Neural cell (in vitro differentiated cells): ENCODE results near the gene BDKRB1.

ENCODE experiments used
- POLR2AphosphoS5 ChIP-seq: IDR thresholded peaks from 2 replicates; pipeline ENCODE4 v1.6.1; 2012
- SMC3 ChIP-seq: fragments of 450-650 bp; conservative IDR thresholded peaks from 2 replicates; pipeline ENCODE4 v1.6.1; 2014; ENCODE audit warnings: antibody characterized with exemption, mild to moderate bottlenecking, moderate library complexity; ENCODE audit not compliant: poor library complexity
- TAF1 ChIP-seq: IDR thresholded peaks from 2 replicates; pipeline ENCODE4 v1.6.1; 2012; ENCODE audit warnings: low read depth
- TF ChIP-seq, protein P1 (sequence below): fragments of 450-650 bp; IDR thresholded peaks from 2 replicates; pipeline ENCODE4 v1.5.1; 2014; ENCODE audit warnings: antibody characterized with exemption, mild to moderate bottlenecking, moderate library complexity; ENCODE audit not compliant: poor library complexity, severe bottlenecking

- TF ChIP-seq SMC3 (no peak), POLR2AphosphoS5 (no peak), TAF1 (no peak)
- TF ChIP-seq, protein P1, sequence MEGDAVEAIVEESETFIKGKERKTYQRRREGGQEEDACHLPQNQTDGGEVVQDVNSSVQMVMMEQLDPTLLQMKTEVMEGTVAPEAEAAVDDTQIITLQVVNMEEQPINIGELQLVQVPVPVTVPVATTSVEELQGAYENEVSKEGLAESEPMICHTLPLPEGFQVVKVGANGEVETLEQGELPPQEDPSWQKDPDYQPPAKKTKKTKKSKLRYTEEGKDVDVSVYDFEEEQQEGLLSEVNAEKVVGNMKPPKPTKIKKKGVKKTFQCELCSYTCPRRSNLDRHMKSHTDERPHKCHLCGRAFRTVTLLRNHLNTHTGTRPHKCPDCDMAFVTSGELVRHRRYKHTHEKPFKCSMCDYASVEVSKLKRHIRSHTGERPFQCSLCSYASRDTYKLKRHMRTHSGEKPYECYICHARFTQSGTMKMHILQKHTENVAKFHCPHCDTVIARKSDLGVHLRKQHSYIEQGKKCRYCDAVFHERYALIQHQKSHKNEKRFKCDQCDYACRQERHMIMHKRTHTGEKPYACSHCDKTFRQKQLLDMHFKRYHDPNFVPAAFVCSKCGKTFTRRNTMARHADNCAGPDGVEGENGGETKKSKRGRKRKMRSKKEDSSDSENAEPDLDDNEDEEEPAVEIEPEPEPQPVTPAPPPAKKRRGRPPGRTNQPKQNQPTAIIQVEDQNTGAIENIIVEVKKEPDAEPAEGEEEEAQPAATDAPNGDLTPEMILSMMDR, result no peak
These were observed 15.4 kb upstream of the BDKRB1 start for GRCh38 chr14:96240641-96241040.
